Effector memory CD8-positive, alpha-beta T cell (primary cell): ENCODE results near the gene PTPRK.

Experiments used
- ATAC-seq: fragments of 150-1000 bp; cut with Tn5 transposase; replicated peaks from 2 replicates; pipeline ENCODE4 v1.10.0; 2021; ENCODE audit warnings: mild to moderate bottlenecking, moderate library complexity
- DNase-seq, 3 experiments: peaks; one replicate each; pipeline ENCODE4 v3.0.0; 2021
- H3K27ac Mint-ChIP-seq, 2 donors: one replicate each; pipeline ENCODE4 v1.8.0; 2022; ENCODE audit warnings: mild to moderate bottlenecking in 2 of 2, mixed read lengths in 2 of 2, moderate library complexity in 2 of 2
- H3K27me3 Mint-ChIP-seq, 2 donors: one replicate each; pipeline ENCODE4 v1.8.0; 2022; ENCODE audit warnings: mixed read lengths in 2 of 2
- H3K36me3 Mint-ChIP-seq: one replicate; pipeline ENCODE4 v1.8.0; 2022; ENCODE audit warnings: mild to moderate bottlenecking, moderate library complexity, mixed read lengths; ENCODE audit not compliant: insufficient read depth
- H3K4me1 Mint-ChIP-seq, 2 donors: one replicate each; pipeline ENCODE4 v1.8.0; 2022; ENCODE audit warnings: low read depth in 2 of 2, mixed read lengths in 2 of 2
- H3K4me3 Mint-ChIP-seq, 2 donors: one replicate each; pipeline ENCODE4 v1.8.0; 2022; ENCODE audit warnings: mild to moderate bottlenecking in 2 of 2, mixed read lengths in 2 of 2, moderate library complexity in 2 of 2
- H3K9me3 Mint-ChIP-seq, 2 donors: one replicate each; pipeline ENCODE4 v1.8.0; 2022; ENCODE audit warnings: mixed read lengths in 2 of 2

Gene PTPRK

DNA sequence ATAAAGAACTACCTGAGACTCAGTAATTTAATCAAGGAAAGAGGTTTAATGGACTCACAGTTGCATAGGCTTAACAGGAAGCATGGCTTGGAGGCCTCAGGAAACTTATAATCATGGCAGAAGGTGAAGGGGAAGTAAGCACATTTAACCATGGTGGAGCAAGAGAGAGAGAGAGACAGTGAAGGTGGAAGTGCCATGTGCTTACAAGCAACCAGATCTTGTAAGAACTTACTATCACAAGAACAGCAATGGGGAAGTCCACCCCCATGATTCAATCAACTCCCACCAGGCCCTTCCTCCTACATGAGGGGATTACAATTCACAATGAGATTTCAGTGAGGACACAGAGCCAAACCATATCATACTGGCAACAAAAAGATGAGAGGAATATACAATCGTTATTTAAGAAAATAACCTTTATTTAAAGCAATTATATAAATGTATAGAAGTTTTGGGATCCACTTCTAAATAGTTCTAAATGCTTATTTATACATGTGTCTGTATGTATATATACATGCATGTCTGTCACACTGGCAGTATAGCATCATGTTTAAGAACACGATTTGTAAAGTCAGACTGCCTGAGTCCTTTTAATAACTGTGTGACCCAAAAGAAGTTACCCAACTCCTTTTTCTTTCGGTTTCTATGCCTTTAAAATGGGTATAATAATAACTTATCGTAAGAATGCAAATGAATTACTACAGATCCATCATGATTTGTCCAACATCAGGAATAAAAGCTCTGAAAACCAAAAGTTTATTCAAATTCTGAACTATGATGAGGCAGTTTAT is 363.9 kb downstream of the PTPRK start:
- no peaks in the 10 kb centered on the region for H3K36me3 Mint-ChIP-seq
- no peaks in the 10 kb centered on the region for H3K9me3 Mint-ChIP-seq
- no peak overlapping the region for H3K27ac Mint-ChIP-seq
- H3K4me1 Mint-ChIP-seq: peaks cover 0 to 3% of the 10 kb centered on the region in 2 donors
- no peak for DNase-seq
- no peaks in the 10 kb centered on the region for H3K27me3 Mint-ChIP-seq
- ATAC-seq: no peak
- H3K4me3 Mint-ChIP-seq: no peak overlapping the region

DNA sequence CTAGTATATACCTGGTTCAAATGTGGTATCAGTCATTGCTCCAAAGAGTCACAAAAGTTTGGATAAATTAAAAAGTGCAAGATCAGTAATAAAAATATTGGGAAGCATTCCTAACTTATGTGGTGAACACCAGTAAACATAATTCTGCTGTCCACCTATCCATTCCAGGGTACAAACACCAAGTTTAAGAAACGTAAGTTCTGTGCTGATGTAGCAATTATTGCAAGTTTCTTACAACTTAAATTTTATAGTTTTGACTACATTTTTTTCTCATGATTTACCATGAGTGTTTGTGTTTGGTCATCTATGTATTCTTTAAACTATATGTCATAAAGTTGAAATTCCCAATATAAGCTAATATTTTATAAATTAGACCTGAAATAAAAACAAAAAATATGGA is 364.6 kb downstream of the PTPRK start:
- no peak for ATAC-seq
- Mint-ChIP-seq H3K36me3 (no peaks in the 10 kb centered on the region), H3K4me1 (peaks cover 0 to 3% of the 10 kb centered on the region in 2 donors), H3K27ac (no peak overlapping the region), H3K27me3 (no peaks in the 10 kb centered on the region), H3K9me3 (no peaks in the 10 kb centered on the region), H3K4me3 (no peak overlapping the region)
- no peak for DNase-seq

GRCh38 chr6:128152551-128152950 is 367.8 kb downstream of the PTPRK start:
- Mint-ChIP-seq H3K4me3 (no peak overlapping the region), H3K27ac (no peak overlapping the region), H3K27me3 (no peaks in the 10 kb centered on the region), H3K4me1 (no peaks in the 10 kb centered on the region), H3K9me3 (no peaks in the 10 kb centered on the region), H3K36me3 (no peaks in the 10 kb centered on the region)
- ATAC-seq: no peak
- DNase-seq: no peak

DNA sequence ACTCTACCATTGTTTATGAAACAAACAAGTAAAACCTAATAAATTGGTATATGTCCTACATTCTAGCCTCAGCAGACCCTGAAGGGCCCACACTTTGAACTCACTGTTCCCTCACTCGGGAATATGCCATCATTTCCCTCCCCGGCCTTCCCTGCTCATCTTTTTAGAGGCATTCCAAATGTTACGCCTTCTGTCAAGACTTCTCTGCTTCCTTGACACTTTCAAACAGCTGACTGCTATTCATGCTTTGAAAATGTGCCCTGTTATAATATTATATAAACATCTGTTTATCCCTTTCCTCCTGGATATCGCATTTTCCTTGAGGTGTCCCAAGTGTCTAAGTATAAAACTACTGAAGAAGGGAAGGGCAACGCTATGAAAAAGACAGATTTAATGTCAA is 370.0 kb downstream of the PTPRK start:
- Mint-ChIP-seq H3K4me3 (no peak overlapping the region), H3K4me1 (no peaks in the 10 kb centered on the region), H3K27me3 (peaks cover 0 to 5% of the 10 kb centered on the region in 2 donors), H3K27ac (no peak overlapping the region), H3K36me3 (no peaks in the 10 kb centered on the region), H3K9me3 (no peaks in the 10 kb centered on the region)
- ATAC-seq (no peak), DNase-seq (no peak)

DNA sequence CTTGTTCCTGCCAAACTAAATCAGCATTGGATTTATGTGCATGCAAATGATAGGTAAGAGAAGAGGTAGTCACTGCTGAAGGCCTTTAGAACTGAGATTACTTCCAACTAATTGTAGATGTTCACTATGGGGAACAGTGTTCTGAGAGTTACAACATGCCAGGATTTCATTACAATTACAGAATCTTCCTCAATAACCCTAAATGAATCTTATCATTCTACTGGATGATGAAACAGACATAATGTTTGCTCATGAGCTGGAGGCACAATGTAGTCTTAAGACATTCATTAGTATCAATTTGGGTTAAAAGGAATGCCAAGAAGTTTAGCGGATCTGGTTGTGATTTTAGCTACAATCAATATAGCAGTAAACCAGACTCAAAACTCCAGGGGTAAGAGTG is 370.6 kb downstream of the PTPRK start:
- Mint-ChIP-seq H3K4me3 (no peak overlapping the region), H3K4me1 (no peaks in the 10 kb centered on the region), H3K9me3 (no peaks in the 10 kb centered on the region), H3K36me3 (no peaks in the 10 kb centered on the region), H3K27ac (no peak overlapping the region), H3K27me3 (peaks cover 0 to 5% of the 10 kb centered on the region in 2 donors)
- DNase-seq (no peak), ATAC-seq (no peak)

GRCh38 chr6:128144320-128144719 is 376.1 kb downstream of the PTPRK start:
- Mint-ChIP-seq H3K9me3 (no peaks in the 10 kb centered on the region), H3K4me3 (no peak overlapping the region), H3K36me3 (no peaks in the 10 kb centered on the region), H3K27ac (no peak overlapping the region), H3K27me3 (peaks cover 0 to 5% of the 10 kb centered on the region in 2 donors), H3K4me1 (no peaks in the 10 kb centered on the region)
- no peak for DNase-seq
- no peak for ATAC-seq

DNA sequence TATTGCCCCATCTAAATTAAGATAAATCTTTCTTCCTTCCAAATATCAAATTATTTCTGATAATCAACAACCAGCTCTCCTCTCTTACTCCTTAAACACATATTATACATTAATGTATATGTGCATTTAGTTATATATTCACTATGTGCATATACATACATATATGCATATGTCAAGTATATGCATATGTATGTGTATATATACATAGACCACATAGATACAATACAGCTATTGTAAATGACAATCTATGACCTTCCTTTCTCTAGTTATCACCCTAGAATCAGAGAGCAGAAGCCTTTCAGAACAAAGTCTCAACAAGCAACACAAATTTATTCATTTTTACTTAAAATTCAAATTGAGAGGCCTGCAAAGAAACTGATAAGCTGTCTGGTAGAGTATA is 378.5 kb downstream of the PTPRK start:
- Mint-ChIP-seq H3K4me3 (no peak overlapping the region), H3K27ac (no peak overlapping the region), H3K27me3 (peaks cover 0 to 5% of the 10 kb centered on the region in 2 donors), H3K9me3 (no peaks in the 10 kb centered on the region), H3K36me3 (no peaks in the 10 kb centered on the region), H3K4me1 (no peaks in the 10 kb centered on the region)
- DNase-seq (no peak), ATAC-seq (no peak)

DNA sequence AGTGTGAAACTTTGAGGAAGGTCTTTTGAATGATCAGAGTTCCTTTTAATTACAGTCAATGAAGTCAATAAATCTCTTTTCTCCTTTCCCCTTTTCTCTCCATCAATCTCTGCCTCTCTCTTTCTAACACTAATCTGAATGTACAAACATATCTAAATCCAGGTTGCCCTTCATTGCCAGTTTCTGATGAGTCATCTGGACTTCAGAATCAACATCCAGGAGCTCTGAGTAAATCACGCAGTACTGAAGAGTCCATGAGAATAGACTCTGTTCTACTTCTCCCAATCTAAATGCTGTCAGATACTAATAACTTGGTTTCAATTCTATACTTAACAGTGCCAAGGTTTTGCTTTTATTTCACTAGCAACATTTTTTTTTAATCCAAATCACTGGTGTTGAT is 380.9 kb downstream of the PTPRK start:
- Mint-ChIP-seq H3K4me3 (no peak overlapping the region), H3K36me3 (no peaks in the 10 kb centered on the region), H3K9me3 (no peaks in the 10 kb centered on the region), H3K4me1 (no peaks in the 10 kb centered on the region), H3K27me3 (no peaks in the 10 kb centered on the region), H3K27ac (no peak overlapping the region)
- DNase-seq (no peak), ATAC-seq (no peak)

DNA sequence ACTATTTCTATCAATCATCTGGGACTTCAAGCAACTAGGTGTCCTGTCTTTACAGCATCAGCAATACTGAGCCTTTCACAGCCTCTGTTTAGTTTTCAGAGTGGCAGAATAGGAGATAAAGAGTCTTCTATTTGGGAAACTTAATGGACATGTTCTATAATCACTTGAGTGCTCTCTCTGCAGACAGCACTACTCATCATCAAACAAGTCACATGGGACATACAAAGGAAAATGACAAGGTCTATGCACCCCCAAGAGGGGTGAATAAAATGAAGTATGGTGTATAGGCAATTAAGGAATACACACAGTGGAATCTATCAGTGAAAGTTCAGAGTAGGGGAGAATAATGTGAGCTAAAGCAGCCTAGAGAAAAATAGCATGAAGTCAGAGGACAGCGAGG is 381.7 kb downstream of the PTPRK start:
- Mint-ChIP-seq H3K4me3 (no peak overlapping the region), H3K9me3 (no peaks in the 10 kb centered on the region), H3K27me3 (no peaks in the 10 kb centered on the region), H3K36me3 (no peaks in the 10 kb centered on the region), H3K27ac (no peak overlapping the region), H3K4me1 (no peaks in the 10 kb centered on the region)
- ATAC-seq: no peak
- no peak for DNase-seq

DNA sequence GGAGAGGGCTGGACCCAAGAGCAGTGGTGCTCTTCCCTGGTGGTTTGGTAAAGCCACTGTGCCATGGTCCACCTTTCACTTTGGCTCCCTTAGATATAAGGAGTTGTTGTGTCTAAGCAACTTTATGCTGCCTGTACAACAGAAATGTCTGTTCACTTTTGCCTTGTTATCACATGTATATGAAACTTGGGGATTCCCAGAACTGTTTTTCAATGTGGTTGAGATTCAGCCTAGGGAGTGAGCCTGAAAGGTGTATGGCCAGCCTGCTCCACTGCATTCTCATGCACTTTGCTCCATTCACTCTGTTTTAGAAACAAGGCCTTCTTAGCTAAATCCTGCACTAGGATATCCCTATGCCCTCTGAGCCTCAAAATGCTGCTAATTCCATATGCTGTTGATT is 385.1 kb downstream of the PTPRK start:
- no peaks in the 10 kb centered on the region for H3K36me3 Mint-ChIP-seq
- no peaks in the 10 kb centered on the region for H3K9me3 Mint-ChIP-seq
- ATAC-seq: no peak

GRCh38 chr6:128131566-128131965 is 388.8 kb downstream of the PTPRK start:
- no peak overlapping the region for H3K27ac Mint-ChIP-seq
- no peaks in the 10 kb centered on the region for H3K27me3 Mint-ChIP-seq
- no peaks in the 10 kb centered on the region for H3K4me1 Mint-ChIP-seq
- no peak overlapping the region for H3K4me3 Mint-ChIP-seq
- no peak for DNase-seq
- no peak for ATAC-seq
- no peaks in the 10 kb centered on the region for H3K36me3 Mint-ChIP-seq
- H3K9me3 Mint-ChIP-seq: no peaks in the 10 kb centered on the region

More for the DNA sequence above, 385.1 kb downstream of the PTPRK start:
- Mint-ChIP-seq H3K4me3 (no peak overlapping the region), H3K27ac (no peak overlapping the region), H3K27me3 (no peaks in the 10 kb centered on the region), H3K4me1 (no peaks in the 10 kb centered on the region)
- DNase-seq: no peak

DNA sequence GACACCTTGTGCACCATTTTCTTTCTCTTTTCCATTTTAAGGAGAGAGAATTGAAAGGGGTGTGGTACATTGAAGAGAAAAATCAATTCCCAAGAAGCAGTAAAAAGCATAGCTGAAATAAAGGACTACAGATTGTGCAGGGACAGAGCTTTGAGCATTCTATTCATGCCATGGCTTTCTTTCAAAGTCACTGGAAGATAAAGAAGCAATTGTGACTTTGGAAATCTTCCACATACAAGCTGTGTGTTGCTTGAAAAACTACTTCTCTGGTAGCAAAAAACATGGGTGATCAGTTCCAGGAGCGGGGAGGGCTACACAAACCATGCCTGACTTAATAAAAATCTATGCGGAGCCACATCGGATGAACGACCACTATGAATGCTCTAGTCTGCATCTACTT is 389.4 kb downstream of the PTPRK start:
- no peak overlapping the region for H3K4me3 Mint-ChIP-seq
- no peak overlapping the region for H3K27ac Mint-ChIP-seq
- H3K36me3 Mint-ChIP-seq: peaks cover 2% of the 10 kb centered on the region
- no peaks in the 10 kb centered on the region for H3K9me3 Mint-ChIP-seq
- DNase-seq (no peak), ATAC-seq (no peak)
- H3K4me1 Mint-ChIP-seq: no peaks in the 10 kb centered on the region
- no peaks in the 10 kb centered on the region for H3K27me3 Mint-ChIP-seq

DNA sequence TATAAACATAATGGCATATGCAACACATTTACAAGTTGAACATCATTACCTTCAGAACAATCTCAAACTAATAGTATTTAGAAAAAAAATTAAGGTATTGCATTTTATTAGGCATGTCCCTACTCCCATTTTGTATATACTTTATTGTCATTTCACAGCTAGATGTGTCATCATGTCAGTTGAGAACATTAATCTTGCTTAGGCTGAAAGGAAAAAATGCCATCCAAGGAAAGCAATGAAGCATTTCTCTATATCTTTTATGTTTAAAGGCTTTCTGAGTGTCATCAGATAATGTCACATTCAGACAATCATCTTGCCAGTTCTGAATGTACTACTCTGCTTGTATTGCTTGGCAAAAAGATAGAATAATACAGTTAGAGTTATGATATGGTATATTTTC is 390.7 kb downstream of the PTPRK start:
- Mint-ChIP-seq H3K36me3 (peaks cover 4% of the 10 kb centered on the region), H3K4me1 (no peaks in the 10 kb centered on the region), H3K27ac (no peak overlapping the region), H3K27me3 (no peaks in the 10 kb centered on the region), H3K9me3 (no peaks in the 10 kb centered on the region), H3K4me3 (no peak overlapping the region)
- ATAC-seq: no peak
- DNase-seq: no peak

- no peak for DNase-seq
- Mint-ChIP-seq H3K27me3 (no peaks in the 10 kb centered on the region), H3K9me3 (no peaks in the 10 kb centered on the region), H3K27ac (no peak overlapping the region), H3K4me1 (no peaks in the 10 kb centered on the region), H3K36me3 (peaks cover 4% of the 10 kb centered on the region), H3K4me3 (no peak overlapping the region)
- no peak for ATAC-seq
Measured at GRCh38 chr6:128127650-128128049, 392.7 kb downstream of the PTPRK start.
